ENCODE measurements around the gene LARP4. TPM values are rescaled to one million over a fixed set of nuclear protein-coding genes. Genes with fewer than 3 reads are reported as not detected.

LARP4 gene
- 25.8 and 28.9 TPM in 2 replicates for total RNA-seq
- 28.3 and 36.8 TPM in 2 replicates for polyA plus RNA-seq

GRCh38 chr12:50400638-50401499, at the start of gene LARP4:
TSS of gene LARP4 (plus strand) at chr12:50400885. CDS start at chr12:50401011, 126 bp downstream.
- TF ChIP-seq, protein P1, sequence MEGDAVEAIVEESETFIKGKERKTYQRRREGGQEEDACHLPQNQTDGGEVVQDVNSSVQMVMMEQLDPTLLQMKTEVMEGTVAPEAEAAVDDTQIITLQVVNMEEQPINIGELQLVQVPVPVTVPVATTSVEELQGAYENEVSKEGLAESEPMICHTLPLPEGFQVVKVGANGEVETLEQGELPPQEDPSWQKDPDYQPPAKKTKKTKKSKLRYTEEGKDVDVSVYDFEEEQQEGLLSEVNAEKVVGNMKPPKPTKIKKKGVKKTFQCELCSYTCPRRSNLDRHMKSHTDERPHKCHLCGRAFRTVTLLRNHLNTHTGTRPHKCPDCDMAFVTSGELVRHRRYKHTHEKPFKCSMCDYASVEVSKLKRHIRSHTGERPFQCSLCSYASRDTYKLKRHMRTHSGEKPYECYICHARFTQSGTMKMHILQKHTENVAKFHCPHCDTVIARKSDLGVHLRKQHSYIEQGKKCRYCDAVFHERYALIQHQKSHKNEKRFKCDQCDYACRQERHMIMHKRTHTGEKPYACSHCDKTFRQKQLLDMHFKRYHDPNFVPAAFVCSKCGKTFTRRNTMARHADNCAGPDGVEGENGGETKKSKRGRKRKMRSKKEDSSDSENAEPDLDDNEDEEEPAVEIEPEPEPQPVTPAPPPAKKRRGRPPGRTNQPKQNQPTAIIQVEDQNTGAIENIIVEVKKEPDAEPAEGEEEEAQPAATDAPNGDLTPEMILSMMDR (IDR thresholded peaks at IDR 0.05; ENCODE audit: low read depth, low read length): no peak
- Histone ChIP-seq H3K27ac (peak within 1 kb of the TSS; percentile 94), H3K27me3 (no peaks in the 10 kb centered on the region), H3K4me3 (peak within 1 kb of the TSS; percentile 59), H3K4me1 (ENCODE audit: low read depth) (peaks cover 9% of the 10 kb centered on the region), H3K36me3 (no peaks in the 10 kb centered on the region), H3K9me3 (ENCODE audit: low read depth) (no peaks in the 10 kb centered on the region)
- DNase-seq (ENCODE audit: low read depth in 1 of 2, low spot score in 1 of 2): peak; percentile 96 to 97

DNA sequence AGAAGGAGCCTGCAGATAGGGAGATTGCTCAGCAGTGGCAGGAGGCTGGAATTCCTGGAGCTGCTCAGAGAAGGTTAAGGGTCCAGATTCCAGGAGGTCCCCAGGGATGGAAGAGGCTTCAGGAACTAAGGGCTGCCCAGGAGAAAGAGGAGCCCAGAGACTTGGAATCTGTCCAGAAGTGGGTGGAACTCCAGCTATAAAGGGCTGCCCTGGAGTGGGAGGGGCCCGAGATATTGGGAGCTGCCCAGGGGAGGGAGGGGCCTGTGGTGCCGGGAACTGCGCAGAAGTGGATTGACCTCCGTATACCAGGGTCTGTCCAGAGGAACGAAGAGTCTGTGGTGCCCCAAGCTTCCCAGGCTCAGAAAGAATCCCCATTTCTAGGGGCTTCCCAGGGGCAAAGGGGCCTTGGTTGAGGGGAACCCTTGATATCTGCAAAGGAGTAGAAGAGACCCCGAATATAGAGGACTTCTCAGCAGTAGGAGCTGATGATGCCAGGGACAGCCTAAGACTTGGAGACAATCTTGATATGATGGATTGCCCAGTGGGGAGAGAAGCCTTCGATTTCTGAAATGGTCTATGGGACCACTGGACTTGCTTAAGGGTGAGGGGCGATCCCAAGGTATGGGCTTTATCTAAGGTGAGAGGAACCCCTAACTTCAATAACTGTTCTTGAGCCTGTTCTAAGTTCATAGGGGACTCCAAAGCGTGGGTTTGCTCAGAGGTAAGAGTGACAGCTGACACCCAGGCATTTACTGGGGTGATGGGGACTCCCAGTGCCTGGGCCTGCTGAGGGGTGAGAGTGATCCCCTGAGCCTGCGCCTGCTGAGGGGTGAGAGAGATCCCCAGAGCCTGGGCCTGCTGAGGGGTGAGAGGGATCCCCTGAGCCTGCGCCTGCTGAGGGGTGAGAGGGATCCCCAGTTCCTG, 49.3 kb upstream of the LARP4 start:
- H3K27ac ChIP-seq: no peak overlapping the region
- H3K9me3 ChIP-seq (ENCODE audit: low read depth): no peaks in the 10 kb centered on the region
- H3K36me3 ChIP-seq: no peaks in the 10 kb centered on the region
- H3K27me3 ChIP-seq: no peaks in the 10 kb centered on the region
- TF ChIP-seq, protein P1 (IDR thresholded peaks at IDR 0.05; ENCODE audit: low read depth, low read length): no peak
- H3K4me1 ChIP-seq (ENCODE audit: low read depth): peaks cover 4% of the 10 kb centered on the region
- peak in 1 of 2 donors; percentile 42 for DNase-seq (ENCODE audit: low read depth in 1 of 2, low spot score in 1 of 2)
- no peak overlapping the region for H3K4me3 ChIP-seq

GRCh38 chr12:50353404-50353803, 47.3 kb upstream of the LARP4 start:
- no peaks in the 10 kb centered on the region for H3K9me3 ChIP-seq (ENCODE audit: low read depth)
- no peak for DNase-seq (ENCODE audit: low read depth in 1 of 2, low spot score in 1 of 2)
- H3K4me3 ChIP-seq: no peak overlapping the region
- H3K27me3 ChIP-seq: no peaks in the 10 kb centered on the region
- no peak overlapping the region for H3K27ac ChIP-seq
- TF ChIP-seq, protein P1 (IDR thresholded peaks at IDR 0.05; ENCODE audit: low read depth, low read length): no peak
- H3K4me1 ChIP-seq (ENCODE audit: low read depth): peaks cover 4% of the 10 kb centered on the region
- H3K36me3 ChIP-seq: no peaks in the 10 kb centered on the region

DNA sequence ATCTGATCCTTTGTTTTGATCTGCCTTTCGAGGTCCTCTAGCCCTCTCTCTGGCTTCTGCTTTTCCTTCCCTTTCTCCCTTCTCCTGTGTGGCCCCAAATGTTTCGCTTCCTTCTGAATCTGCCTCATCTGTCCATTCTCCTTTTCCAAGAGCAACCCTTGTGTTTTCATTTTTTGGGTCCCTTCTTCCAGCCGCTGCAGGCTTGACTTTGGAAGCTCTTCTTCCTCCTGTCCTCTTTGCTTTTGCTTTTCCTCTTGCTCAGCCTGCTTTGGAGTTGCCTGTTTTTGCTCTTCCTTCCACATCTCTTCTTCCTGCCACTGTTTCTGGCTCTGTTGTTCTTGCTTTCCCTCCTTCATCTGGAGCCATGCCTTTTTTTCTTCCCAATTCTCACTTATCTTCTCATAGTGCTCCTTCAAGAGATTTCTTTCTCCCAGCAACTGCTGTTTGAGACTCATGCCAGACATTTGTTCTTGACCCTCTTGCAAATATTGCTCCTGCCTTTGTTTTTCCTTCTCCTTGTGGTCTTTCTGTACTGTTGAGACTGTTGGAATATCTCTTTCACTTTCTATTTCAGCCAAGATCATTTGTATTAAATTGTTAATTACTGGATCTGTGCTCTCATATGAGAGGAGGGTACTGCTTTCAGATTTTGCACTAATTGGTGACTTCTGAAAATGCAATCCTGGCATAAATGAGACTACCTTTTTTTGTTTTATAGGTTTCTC, 46.7 kb upstream of the LARP4 start:
- H3K9me3 ChIP-seq (ENCODE audit: low read depth): no peaks in the 10 kb centered on the region
- H3K27me3 ChIP-seq: no peaks in the 10 kb centered on the region
- TF ChIP-seq, protein P1 (IDR thresholded peaks at IDR 0.05; ENCODE audit: low read depth, low read length): no peak
- DNase-seq (ENCODE audit: low read depth in 1 of 2, low spot score in 1 of 2): peak in 1 of 2 donors; percentile 44
- H3K4me1 ChIP-seq (ENCODE audit: low read depth): peaks cover 4% of the 10 kb centered on the region
- no peak overlapping the region for H3K4me3 ChIP-seq
- no peak overlapping the region for H3K27ac ChIP-seq
- H3K36me3 ChIP-seq: no peaks in the 10 kb centered on the region

GRCh38 chr12:50354908-50355307, 45.8 kb upstream of the LARP4 start:
- no peaks in the 10 kb centered on the region for H3K36me3 ChIP-seq
- TF ChIP-seq, protein P1 (IDR thresholded peaks at IDR 0.05; ENCODE audit: low read depth, low read length): no peak
- DNase-seq (ENCODE audit: low read depth in 1 of 2, low spot score in 1 of 2): peak in 1 of 2 donors; percentile 6
- no peak overlapping the region for H3K27ac ChIP-seq
- no peaks in the 10 kb centered on the region for H3K9me3 ChIP-seq (ENCODE audit: low read depth)
- H3K4me3 ChIP-seq: no peak overlapping the region
- H3K27me3 ChIP-seq: no peaks in the 10 kb centered on the region
- peaks cover 4% of the 10 kb centered on the region for H3K4me1 ChIP-seq (ENCODE audit: low read depth)
